ENCODE measurements around the gene GALNT9.

- TF ChIP-seq CTCF (conservative IDR thresholded peaks at IDR 0.05; ENCODE audit: low read depth, low read length) (no peak), EZH2 (IDR thresholded peaks at IDR 0.05; ENCODE audit: low read length, unreplicated experiment) (no peak)
Observed at GRCh38 chr12:132352896-132353800, 23.8 kb upstream of the GALNT9 start.
